ENCODE results near the gene IGF2BP3. TPM values are rescaled to one million over a fixed set of nuclear protein-coding genes. Genes with fewer than 3 reads are reported as not detected.

Gene IGF2BP3
- total and polyA plus RNA-seq, 3 donors from 2014 or later = 17.8 to 36.0 (median 20.1) TPM

DNA sequence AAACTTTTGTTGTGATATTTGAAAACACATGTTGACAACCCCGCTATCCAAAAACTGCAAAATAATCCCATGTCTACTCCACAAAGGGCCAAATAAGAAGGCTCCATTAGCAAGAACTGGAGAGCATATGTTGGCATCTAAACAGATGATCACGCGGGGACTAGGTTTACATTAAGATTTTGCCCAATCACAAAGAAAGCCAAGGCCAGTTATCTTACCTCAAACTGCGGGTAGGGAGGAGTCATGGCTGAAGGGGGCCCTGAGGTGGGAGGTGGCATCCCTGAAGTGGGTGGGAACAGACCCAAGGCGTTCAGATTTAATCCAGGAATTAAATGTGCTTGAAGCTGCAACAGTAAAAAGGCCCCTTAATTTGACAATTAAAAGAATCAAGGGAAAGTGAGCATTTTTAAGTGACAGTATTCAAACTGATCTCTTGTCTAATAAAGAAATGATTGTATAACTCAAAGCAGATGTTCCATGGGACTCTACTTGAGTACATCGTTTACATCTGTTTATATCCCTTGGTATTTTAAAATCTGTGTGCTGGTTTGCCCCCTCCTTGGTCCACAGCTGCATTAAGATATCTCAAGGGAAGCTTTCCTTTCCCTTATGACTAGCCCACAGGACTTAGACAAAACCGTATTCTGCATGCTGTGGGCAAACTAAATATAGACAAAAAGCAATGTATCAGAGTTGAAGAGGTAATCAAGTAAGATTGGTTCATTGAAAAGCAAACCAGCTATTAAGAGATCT, 128.3 kb downstream of the IGF2BP3 start:
- intact Hi-C loops (cut with DNase I; ENCODE audit: low total_unique reads) = no loop called here
- no peaks in the 10 kb centered on the region for H3K9me3 ChIP-seq
- no peaks in the 10 kb centered on the region for H3K27me3 ChIP-seq
- no peaks in the 10 kb centered on the region for H3K36me3 ChIP-seq (ENCODE audit: low read depth, missing control alignments)
- no peak overlapping the region for H3K27ac ChIP-seq
- DNase-seq = no peak
- no peak for TF ChIP-seq POLR2A (IDR thresholded peaks at IDR 0.05)
- TF ChIP-seq, protein P1, sequence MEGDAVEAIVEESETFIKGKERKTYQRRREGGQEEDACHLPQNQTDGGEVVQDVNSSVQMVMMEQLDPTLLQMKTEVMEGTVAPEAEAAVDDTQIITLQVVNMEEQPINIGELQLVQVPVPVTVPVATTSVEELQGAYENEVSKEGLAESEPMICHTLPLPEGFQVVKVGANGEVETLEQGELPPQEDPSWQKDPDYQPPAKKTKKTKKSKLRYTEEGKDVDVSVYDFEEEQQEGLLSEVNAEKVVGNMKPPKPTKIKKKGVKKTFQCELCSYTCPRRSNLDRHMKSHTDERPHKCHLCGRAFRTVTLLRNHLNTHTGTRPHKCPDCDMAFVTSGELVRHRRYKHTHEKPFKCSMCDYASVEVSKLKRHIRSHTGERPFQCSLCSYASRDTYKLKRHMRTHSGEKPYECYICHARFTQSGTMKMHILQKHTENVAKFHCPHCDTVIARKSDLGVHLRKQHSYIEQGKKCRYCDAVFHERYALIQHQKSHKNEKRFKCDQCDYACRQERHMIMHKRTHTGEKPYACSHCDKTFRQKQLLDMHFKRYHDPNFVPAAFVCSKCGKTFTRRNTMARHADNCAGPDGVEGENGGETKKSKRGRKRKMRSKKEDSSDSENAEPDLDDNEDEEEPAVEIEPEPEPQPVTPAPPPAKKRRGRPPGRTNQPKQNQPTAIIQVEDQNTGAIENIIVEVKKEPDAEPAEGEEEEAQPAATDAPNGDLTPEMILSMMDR (IDR thresholded peaks at IDR 0.05) = no peak
- H3K4me1 ChIP-seq = no peaks in the 10 kb centered on the region
- no peak overlapping the region for H3K4me3 ChIP-seq
- WGBS, 2 donors = 84 to 86% methylated on average over 7 of the region's 7 CpGs

DNA sequence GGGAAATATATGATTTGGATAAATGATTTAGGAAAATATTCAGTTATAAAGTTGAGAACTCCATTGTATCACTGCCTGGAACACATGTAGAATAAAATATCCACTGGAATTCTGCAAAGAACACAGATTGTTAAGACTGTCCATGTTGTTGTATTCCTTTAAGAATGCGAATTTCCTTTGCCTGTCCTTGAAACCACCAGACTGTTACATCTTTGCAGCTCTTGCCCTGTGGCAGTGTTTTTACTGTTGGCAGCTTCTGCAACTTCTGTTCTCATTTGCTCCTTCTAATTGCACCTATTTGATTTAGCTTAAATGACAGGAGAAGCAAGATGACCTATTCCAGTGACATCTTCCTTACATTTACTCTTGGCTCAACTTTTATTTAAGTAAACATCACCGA, 131.4 kb downstream of the IGF2BP3 start:
- Histone ChIP-seq H3K4me3 (no peak overlapping the region), H3K4me1 (peaks cover 5% of the 10 kb centered on the region), H3K36me3 (ENCODE audit: low read depth, missing control alignments) (no peaks in the 10 kb centered on the region), H3K9me3 (no peaks in the 10 kb centered on the region), H3K27ac (no peak overlapping the region), H3K27me3 (no peaks in the 10 kb centered on the region)
- peak; percentile 56 for DNase-seq
- WGBS, 2 donors = 46 to 63% methylated on average over 2 of the region's 2 CpGs
- TF ChIP-seq POLR2A (IDR thresholded peaks at IDR 0.05) = no peak
- TF ChIP-seq, protein P1 (IDR thresholded peaks at IDR 0.05) = no peak
- intact Hi-C loops (cut with DNase I; ENCODE audit: low total_unique reads) = no loop called here

DNA sequence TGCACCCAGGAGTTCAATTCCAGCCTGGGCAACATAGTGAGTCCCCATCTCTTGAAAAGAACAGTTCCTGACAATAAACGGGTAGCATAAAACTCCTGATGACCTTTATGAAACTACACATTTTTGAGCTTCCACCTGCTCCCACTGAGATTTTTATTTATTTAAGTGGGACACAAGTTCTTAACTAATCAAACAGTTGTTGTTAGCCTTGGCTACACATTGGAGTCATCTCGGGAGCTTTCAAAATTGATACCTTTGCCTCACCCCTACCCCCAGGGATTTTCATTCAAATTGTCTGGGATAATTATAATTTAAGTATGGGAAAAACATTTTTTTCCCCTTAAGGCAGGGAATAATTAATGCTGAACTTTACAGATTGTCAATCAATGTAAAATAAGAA, 131.9 kb downstream of the IGF2BP3 start:
- peaks cover 5% of the 10 kb centered on the region for H3K4me1 ChIP-seq
- WGBS, 2 donors = 61 to 65% methylated on average over 2 of the region's 2 CpGs
- intact Hi-C loops (cut with DNase I; ENCODE audit: low total_unique reads) = no loop called here
- H3K27ac ChIP-seq = no peak overlapping the region
- no peaks in the 10 kb centered on the region for H3K36me3 ChIP-seq (ENCODE audit: low read depth, missing control alignments)
- no peaks in the 10 kb centered on the region for H3K27me3 ChIP-seq
- H3K9me3 ChIP-seq = no peaks in the 10 kb centered on the region
- TF ChIP-seq, protein P1 (IDR thresholded peaks at IDR 0.05) = no peak
- TF ChIP-seq POLR2A (IDR thresholded peaks at IDR 0.05) = no peak
- H3K4me3 ChIP-seq = no peak overlapping the region
- no peak for DNase-seq

DNA sequence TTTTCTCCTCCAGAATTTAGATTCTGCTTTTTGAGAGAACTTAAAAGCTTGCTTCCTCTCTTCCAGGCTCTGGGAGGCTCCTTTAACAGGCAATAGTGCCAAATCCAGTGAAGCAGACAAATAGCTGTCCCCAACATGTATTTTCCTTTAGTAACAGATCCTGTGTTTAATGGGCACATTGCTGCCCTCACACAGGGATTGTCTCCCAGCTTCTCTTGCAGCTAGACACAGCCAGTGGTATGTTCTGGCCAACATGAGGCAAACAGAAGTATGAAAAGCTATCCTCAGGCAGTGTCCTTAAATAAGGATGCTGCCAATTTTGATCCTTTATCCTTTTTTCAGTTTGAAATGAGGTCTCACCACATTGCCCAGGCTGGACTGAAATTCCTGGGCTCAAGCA, 132.9 kb downstream of the IGF2BP3 start:
- no peak overlapping the region for H3K4me3 ChIP-seq
- DNase-seq = no peak
- TF ChIP-seq, protein P1 (IDR thresholded peaks at IDR 0.05) = no peak
- TF ChIP-seq POLR2A (IDR thresholded peaks at IDR 0.05) = no peak
- H3K27me3 ChIP-seq = no peaks in the 10 kb centered on the region
- peaks cover 5% of the 10 kb centered on the region for H3K4me1 ChIP-seq
- H3K27ac ChIP-seq = no peak overlapping the region
- intact Hi-C loops (cut with DNase I; ENCODE audit: low total_unique reads) = no loop called here
- H3K9me3 ChIP-seq = no peaks in the 10 kb centered on the region
- H3K36me3 ChIP-seq (ENCODE audit: low read depth, missing control alignments) = no peaks in the 10 kb centered on the region

DNA sequence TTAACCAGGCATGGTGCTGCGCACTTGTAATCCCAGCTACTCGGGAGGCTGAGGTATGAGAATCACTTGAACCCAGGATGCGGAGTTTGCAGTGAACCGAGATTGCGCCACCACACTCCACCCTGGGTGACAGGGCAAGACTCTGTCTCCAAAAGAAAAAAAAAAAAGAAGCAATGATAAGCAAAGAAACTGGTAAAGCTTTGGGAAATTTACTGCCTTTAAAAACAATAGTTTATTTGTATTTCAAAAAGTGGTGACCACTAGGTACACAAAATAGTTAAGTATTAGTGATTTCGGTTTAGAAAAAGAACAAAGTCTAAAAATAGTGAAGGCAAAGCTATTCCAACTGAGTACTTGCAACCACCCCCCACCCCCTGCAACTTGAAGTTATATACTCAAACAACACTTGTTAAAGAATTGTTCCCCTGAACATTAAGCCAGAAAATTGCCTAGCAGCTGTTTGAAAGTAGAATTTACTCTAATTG, 133.4 kb downstream of the IGF2BP3 start:
- no peaks in the 10 kb centered on the region for H3K9me3 ChIP-seq
- no peak overlapping the region for H3K4me3 ChIP-seq
- intact Hi-C loops (cut with DNase I; ENCODE audit: low total_unique reads) = no loop called here
- H3K36me3 ChIP-seq (ENCODE audit: low read depth, missing control alignments) = no peaks in the 10 kb centered on the region
- no peak for DNase-seq
- no peak overlapping the region for H3K27ac ChIP-seq
- H3K4me1 ChIP-seq = peaks cover 5% of the 10 kb centered on the region
- TF ChIP-seq POLR2A (IDR thresholded peaks at IDR 0.05) = no peak
- TF ChIP-seq, protein P1 (IDR thresholded peaks at IDR 0.05) = no peak
- H3K27me3 ChIP-seq = no peaks in the 10 kb centered on the region
- whole genome bisulfite sequencing, 2 donors = 78 to 93% methylated on average over 6 of the region's 6 CpGs
